NB4 (cell line): Measurements from ENCODE around the gene TEX19.

Experiments
- POLR2A ChIP-seq: IDR thresholded peaks from 2 replicates; pipeline ENCODE4 v1.6.1; 2011; ENCODE audit warnings: mild to moderate bottlenecking; ENCODE audit not compliant: insufficient read length; ENCODE audit errors: extremely low read depth
- TF ChIP-seq, protein P1 (sequence below): IDR thresholded peaks from one replicate; pipeline ENCODE4 v1.5.1; 2012; ENCODE audit warnings: low read depth, low read length

DNA sequence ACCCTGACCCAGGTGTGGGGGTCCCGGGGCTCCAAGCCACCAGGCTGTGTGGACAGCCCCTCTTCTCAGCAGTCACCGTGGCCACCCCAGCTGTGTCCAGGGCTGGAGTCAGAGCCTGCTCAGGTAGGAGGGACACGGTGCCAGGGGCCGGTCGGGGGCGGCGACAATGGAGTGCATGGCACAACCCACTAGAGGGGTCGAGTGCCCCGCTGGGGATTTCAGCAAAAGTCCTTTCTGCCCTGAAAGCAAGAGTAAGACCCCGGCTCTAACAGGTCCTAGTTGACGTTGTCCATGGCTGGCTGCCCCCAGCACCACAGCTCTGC is 23.8 kb downstream of the TEX19 start:
- TF ChIP-seq, protein P1, sequence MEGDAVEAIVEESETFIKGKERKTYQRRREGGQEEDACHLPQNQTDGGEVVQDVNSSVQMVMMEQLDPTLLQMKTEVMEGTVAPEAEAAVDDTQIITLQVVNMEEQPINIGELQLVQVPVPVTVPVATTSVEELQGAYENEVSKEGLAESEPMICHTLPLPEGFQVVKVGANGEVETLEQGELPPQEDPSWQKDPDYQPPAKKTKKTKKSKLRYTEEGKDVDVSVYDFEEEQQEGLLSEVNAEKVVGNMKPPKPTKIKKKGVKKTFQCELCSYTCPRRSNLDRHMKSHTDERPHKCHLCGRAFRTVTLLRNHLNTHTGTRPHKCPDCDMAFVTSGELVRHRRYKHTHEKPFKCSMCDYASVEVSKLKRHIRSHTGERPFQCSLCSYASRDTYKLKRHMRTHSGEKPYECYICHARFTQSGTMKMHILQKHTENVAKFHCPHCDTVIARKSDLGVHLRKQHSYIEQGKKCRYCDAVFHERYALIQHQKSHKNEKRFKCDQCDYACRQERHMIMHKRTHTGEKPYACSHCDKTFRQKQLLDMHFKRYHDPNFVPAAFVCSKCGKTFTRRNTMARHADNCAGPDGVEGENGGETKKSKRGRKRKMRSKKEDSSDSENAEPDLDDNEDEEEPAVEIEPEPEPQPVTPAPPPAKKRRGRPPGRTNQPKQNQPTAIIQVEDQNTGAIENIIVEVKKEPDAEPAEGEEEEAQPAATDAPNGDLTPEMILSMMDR, result no peak
- TF ChIP-seq POLR2A, result no peak
